Stimulated activated CD4-positive, alpha-beta T cell treated with anti-CD3 and anti-CD28 coated beads, Interleukin-15, amount 100 ng/mL, for 48 hours (primary cell): ENCODE measurements around the gene CYTH3.

Experiments used
- DNase-seq, 2 donors: peaks; one replicate each; pipeline ENCODE4 v3.0.0-alpha.2; 2020; ENCODE audit warnings: low read depth in 2 of 2

Gene CYTH3

DNA sequence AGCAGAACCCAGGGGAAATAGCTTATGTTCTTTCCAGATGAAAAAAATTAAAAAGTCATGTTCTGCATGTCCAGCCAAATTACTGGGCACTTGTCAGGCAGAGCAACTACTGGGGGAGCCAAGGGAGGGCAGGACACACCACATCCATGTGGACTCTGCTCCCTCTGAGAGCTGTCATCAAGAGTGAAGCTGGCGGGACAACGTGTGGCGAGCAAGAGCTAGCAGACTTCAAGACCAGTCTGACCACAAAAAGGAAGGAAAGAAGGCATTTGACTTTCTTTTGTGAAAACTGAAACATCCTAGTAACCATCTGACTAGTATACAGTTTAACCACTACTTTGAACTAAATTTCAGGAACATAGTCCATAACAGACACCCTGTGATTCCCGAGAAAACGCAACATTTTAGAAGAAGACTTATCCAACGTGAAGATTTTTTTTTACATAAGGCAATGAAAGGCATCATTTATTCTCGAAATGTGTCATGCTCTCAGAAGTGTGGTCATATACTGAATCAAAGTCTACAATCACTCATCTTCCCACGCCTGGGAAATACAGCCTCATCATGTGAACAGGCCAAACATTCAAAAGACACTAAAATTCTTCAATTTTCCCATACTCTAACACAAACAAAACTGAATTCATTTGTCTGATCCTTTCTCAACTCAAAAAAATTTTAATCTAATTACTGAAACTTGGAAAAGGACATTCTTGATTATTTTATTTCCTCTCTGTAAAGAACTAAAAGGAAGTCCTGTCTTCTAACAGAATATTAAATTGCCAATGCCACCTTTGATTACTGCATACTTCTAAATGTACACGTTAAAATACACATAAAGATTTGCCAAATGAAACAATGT lies 15.5 kb downstream of the CYTH3 start:
- DNase-seq = peak in 1 of 2 donors; percentile 45

DNA sequence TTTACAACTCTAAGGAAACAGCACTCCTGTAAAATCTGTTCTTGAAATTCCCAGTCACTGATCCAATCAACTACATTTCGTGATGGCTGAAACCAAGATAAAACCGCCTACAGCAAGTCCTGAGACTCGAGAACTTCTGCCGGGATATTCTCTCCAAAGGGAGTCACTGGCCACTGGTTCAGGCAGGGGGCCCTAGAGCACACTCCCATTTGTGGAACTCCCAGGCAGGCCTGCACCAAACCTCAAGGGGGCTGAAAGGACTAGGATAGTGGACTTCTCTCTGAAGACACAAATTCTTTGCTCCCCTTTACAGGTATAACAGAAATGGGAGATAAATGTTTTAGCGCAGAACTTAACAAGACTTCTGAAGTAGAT lies 16.3 kb downstream of the CYTH3 start:
- DNase-seq = no peak

DNA sequence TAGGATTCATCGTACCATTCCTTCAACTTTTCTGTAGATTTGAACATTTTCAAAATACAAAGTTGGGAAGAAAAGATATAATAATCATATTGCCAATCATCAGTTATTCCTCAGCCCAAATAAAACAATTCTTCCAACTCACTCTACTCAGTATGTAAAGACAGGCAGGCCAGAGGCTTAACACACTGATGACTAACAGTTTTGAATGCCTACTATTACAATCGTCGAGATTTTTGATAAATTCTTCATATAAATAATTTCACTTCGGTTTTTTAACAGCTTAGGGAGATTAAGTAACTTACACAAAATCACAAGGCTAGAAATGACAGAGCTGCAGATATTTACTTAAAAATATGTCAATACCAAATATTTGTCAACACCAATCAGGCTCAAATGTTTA lies 17.6 kb downstream of the CYTH3 start:
- no peak for DNase-seq

DNA sequence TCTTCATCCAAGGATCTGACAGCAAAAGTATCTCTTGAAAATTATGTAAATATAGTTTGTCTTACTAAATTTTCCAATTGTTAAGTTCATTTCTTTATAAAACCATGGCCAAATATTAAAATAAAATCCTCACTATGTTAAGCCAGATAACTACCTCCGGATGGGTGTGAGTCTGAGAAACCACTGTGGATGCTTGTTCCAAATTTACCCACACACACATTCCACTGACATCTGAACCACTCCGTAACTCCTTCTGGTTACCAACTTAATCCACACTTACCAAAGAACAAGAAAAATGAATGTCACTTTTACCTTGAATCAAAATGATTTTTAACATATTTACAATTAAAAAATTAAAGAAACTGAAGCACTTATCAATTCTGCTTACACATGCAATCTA lies 19.7 kb downstream of the CYTH3 start:
- no peak for DNase-seq

DNA sequence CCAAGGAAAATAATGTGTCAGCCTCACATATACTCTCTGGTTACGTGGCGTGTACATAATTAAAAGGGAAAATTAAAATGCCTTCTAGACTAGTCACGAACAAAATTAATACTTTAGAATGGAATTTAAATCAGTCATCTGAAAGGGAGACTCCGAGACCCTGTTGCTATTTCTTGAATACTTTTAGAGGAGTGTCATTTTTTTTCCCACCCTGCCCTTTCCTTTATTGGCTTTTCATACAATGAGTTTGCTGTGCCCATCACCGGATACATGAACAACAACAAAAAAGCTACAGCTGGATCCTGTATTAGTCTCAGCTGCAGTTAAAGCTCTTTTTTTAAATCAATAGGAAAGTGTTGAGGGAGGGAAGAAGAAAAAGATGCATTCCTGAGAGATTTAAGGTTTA lies 20.1 kb downstream of the CYTH3 start:
- DNase-seq = no peak

DNA sequence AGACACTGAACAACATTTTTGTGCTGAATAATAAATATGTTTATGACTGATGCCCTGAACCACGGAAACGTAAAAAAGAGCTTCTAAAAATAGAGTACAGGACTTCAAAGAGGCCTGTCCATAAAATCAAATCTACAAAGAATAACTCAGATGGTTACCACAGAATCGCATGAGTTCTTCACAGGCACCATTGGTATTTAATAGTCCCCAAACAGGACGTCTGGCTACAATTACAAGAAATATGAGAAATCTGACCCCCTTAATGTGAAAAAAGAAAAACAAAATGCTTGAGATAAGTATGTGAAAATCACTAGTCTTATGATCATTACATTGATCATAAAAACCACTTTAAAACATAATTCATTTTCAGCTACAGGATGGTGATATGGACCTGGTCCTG lies 20.8 kb downstream of the CYTH3 start:
- no peak for DNase-seq

DNA sequence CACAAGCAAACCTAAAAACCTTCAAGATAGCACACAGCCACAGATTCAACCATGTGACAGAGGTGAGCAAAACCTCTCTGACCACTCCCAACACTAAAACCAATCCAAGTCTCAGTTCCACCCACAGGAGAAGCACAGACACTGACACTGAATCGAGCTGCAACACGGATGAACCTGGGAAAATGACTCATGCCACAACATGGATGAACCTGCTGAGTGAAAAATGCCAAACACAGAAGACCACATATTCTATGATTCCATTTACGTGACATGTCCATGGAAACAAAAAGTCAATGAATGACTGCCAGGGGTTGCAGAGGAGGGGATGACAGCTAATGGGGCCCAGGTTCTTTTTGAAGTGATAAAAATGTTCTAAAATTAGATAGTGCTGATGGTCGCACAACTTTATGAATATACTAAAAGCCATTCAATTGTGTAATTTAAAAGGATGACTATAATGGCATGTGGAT lies 22.0 kb downstream of the CYTH3 start:
- DNase-seq = peak in 1 of 2 donors; percentile 35

DNA sequence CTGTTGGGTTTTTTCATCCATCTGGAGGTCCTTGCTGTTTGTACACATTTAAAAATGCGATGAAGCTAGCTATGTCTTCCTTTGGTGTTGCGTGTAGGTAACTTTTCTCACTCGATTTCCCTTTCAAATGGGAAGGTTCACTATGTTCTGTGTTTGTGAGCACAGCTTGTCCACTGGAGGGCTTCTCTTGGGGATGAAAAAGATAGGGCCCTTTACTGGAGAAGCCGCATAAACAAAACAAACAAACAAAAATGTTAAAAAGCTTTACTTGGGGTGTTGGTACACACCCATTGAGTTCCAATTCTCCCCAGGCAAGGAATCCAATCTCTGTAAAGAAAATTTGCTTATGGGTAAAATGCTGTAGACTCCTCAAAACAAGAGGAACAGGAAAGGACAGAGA lies 23.4 kb downstream of the CYTH3 start:
- no peak for DNase-seq

DNA sequence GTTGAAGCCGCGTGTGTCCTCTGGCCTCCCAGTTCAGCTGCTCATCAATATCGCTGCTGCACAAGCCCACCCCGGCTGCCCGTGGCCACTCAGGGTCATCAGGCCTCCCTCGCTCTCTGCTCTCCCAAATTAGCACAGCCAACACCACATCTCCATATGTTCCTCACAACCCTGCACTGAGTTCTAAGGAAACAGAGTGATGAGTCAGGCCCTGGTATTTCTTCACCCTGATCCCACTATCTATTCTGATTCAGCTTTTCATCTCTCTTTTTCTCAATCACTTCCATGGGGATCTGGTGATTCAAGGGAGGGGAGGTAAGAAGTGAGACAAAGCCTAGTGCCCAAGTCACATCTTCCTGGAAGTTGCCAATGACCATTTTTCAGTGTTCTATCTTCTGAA lies 23.8 kb downstream of the CYTH3 start:
- no peak for DNase-seq

DNA sequence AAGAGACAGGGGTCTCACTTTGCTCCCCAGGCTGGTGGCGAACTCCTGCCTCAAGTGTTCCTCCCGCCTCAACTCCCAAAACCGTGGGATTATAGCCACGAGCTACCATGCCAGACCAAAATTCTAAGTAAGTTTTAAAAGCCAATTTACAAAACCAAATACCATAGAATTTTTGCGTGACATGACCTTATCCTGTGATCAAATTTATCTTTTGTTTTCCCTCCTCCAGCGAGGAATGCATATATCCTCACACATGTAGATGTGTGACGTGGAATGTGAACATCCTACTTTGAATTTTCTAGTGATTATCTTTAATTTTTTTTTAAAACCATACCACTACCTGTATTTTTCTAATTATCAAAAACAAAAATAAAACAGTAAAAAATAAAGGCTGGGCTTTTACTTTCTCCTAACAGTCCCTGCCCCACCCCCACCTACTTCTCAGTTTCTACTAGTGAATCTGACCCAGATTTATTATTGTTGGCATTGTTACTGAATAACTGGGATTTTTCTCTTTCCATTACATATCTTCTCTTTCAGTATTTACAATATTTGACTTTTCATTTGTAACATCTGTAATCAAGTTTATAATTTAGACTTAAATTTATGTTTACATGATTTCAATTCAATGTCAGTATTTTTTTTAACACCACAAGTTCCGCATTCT lies 26.0 kb downstream of the CYTH3 start:
- DNase-seq = no peak

DNA sequence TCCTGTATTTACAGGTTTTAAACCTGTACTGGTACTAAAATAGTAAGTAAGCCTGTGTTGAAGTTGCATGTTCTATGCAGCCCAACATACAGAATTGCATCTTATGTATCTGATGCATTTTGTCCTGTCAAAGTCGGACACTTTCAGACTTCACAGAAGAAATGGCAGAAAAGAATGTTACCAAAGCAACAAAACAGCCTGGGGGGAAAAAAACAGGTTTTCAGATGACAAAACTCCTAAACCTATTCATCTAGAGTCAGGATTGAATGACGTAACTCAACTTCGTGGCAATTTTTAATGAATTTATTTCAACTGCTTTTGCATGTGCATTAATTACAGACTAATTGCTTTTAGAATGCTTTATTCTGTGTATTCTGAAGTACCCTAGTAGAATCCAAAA lies 28.4 kb downstream of the CYTH3 start:
- no peak for DNase-seq

DNA sequence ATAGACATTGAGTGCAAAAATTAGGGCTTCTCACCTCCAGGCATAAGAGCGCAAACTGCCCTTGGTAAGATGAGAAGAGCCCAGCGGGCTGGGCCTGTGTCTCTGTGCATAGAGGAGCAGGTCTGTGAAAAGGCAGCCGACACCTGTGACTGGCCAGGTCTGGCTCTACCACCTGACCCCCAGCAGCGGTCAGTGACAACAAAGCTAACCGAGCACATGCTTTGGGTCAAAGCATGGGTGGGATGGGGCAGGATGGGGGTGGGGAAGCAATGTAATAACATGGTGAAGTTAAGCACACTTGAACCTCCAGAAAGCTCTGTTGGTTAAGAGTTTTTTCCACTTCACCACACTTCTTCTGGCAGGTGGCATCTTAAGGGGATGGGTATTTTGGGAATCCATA lies 29.3 kb downstream of the CYTH3 start:
- no peak for DNase-seq

DNA sequence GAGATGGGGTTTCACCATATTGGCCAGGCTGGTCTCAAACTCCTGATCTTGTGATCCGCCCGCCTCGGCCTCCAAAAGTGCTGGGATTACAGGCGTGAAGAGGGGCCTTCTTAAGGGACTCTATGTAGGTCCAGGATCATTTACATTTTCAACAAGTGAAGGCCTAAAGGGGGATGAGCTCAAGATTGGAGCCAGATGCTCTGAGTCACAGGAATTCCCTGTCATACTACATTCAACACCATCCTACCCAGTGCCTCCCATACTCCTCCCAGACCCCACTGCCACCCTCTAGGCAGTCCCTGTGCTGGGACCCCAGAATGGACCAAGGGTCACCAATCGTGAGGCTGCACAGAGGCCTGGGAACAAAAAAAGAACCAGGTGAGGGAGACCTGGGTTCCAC lies 29.9 kb downstream of the CYTH3 start:
- no peak for DNase-seq

DNA sequence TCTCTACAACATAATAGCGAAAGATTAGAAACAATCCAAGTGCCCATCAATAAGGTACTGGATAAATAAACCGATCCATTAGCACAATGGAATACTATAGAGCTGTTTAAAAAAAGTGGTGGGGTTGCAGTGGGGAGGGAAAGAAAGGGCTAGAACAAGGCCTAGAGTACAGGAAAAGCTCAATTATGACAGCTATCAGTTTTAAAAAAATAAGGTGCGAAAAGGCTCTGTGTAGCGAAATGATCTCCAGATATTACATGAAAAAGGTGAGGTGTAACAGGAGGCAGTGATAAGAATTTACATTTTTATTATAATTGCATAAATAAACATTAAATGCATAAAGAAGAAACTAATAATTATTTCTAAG lies 30.8 kb downstream of the CYTH3 start:
- DNase-seq = no peak

DNA sequence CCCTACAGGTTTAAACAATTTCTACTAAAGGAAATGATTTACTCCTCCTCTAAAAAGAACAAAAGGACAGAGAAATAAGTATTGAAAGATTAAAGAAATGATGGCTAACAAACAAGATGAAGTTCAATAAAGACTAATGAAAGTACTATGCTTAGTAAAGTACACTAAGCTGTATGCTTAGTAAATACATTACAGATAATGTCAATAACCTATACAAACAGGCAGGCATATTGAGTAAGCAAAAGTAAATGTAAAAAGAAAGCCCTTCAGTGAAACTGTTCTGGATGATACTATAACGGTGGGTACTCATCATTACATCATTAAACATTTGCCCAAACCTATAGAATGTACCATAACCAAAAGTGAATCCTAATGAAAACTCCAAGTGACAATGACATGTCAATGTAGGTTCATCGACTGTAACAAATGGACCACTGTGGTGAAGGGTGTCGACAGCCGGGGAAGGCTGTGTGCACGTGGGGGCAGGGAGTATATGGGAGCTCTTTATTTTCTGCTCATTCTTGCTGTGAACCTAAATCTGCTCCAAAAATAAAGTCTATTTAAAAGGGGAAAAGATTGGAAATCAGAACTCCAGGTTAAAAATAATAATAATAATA lies 34.0 kb downstream of the CYTH3 start:
- DNase-seq = no peak

DNA sequence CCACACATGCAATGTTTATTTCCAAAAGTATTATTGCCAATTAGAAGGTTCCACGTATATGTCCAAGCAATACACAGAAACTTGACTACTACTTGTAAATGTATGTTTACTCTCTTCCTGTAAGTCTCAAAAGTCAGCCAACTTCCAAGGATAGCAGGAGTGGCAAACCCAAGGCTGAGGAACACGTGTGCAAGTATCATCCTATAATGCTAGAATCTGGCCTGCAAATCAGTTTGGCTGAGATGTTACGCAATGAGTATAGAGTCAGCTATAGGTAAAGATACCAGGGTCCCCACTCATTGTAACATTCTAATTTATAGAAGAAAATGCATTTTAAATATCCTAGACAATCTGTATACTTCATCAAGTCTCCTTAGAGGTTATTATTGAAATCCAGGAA lies 34.7 kb downstream of the CYTH3 start:
- DNase-seq = no peak

DNA sequence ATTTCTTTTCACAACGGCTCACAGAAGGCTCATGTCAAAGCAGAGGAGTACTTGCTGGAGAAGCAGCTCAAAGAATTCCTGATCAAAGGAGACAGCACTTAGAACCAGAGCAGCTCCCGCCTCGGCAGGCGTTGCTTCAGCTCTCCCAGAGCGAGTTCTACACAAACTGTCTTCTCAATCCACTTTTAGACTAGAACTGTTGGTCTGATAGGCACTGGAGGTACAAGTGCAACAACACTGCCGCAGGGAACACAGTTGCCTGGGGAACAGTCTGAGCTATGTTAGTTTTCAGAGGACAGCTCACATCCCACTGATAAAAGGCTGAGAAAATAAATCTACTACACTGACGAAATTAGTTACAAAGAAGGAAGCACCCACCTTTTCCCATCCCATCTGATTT lies 35.4 kb downstream of the CYTH3 start:
- DNase-seq = no peak

DNA sequence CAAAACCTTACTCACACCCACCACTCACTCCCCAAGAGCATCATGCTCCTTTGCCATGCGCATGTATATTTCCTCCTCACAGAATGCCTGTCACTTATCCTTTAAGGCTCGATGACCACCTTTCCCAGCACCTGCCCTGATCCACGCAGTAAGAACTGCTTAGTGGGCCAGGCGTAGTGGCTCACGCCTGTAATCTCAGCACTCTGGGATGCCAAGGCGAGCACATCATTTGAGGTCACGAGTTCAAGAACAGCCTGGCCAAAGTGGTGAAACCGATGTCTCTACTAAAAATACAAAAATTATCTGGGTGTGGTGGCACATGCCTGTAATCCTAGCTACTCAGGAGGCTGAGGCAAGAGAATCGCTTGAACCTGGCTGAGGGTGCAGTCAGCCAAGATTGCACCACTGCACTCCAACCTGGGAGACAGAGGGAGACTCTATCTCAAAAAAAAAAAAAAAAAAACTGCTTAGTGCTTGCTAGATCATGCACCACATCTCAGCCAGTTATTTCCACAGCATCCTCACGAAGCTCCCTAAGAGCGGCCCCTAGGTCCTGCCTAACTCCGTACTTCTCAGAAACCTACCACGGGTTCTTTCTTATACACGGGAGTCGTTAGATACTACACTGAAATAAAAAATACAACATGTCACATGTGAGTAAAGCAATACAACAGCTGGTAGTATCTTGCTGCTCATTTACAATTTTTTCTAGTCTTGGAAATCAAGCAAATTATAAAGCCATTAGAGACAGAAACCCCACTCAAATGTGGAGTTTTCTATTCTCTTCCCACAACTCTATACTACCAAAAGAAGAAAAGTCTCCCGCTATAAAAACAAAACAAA lies 37.2 kb downstream of the CYTH3 start:
- no peak for DNase-seq

DNA sequence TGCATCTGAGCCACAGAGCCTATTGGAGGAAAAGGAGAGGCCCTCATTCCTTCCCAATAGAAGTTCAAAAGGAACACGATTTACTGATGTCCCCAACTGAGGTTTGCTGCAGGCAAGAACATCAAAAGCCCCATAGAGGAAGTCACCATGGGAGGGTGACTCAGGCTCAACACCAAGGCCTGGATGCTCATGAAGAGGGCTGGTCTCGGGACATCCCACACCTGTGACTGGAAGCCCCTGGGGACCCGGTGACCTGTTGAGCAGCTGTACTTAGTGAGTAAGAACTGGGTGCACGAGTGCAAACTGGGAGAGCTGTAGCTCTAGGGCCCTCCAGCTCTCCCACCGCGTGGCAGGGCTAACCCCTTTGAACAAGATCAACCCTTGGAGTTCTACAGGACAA lies 38.0 kb downstream of the CYTH3 start:
- no peak for DNase-seq

DNA sequence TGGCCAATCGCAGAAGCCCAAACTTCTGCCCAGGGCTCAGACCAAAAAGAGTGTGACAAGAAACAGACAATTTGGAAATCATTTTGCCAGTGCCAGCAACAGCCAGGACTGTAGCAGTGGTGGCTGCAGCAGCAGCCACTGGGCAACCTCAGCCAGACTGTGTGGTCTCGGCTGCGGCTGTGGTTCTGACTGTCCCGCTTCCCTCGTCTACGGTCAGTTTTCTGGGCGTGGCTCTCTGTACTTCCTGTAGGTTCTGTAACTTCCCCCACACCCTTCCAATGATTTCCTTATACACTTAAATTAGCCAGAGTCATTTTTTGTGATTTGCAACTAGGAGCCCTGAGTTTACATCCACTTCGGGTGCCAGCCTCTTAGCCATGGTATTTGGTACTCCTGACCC lies 39.9 kb downstream of the CYTH3 start:
- DNase-seq = no peak

DNA sequence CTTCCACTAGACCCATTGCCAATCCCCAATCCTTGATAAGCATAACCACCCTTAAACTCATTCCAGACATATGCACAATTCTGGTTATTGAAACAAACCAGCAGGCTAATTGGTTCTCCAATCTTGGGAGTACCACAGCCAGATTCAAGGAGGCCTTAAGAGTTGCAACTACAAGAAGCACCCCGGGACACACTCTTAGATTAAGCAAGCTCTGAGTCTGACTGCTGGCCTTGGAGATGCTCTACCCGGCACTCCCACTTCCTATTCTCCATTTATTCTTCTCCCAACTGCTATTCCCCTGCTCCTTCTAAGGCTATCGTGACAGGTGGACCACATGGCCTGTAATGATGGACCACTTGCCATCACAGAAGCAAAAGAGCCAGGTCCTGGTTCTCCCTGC lies 40.3 kb downstream of the CYTH3 start:
- no peak for DNase-seq

DNA sequence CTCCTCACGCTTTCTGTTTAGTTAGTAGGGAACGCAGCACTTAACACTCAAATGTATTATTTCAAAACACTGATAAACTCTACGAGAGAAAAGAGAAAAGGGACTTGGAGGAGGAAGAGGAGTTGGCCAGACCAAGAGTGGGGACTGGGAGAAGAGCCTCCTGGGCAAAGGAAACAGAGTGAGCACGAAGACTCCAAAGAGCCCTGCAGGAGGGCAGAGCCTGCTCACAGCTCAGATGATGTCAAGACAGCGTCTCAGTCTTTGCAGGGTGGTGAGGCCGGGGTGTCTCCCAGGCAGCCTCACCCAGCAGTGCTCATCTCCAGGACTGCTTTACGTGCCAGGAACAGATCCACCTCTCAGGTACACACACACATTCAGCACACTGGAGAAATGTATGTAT lies 41.2 kb downstream of the CYTH3 start:
- DNase-seq = no peak
